ENCODE measurements around the gene CLDN20. TPM values are rescaled to one million over a fixed set of nuclear protein-coding genes. Genes with fewer than 3 reads are reported as not detected.

CLDN20 gene
- total RNA-seq, 1 experiment from 2014 or later, result not detected

DNA sequence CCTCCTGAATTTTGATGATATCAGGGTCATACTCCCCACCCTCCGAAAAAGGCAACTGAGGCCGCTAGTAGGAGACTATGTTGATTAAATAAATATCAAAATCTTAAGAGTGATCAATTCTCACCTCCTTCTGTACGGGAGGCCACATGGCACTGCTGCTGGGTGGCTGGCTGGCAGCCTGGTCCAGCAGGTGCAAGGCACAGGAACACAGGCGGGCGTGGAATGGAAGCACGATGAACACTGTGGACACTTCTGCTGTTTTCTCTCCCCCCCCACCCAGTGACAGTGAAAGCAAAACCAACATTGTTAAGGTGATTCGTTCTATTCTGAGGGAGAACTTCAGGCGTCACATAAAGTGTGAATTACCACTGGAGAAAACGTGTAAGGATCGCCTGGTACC, 9.7 kb upstream of the CLDN20 start:
- no peak for TF ChIP-seq POLR2AphosphoS5 (IDR thresholded peaks at IDR 0.05; ENCODE audit: low read depth, low read length)
- TF ChIP-seq, protein P1, sequence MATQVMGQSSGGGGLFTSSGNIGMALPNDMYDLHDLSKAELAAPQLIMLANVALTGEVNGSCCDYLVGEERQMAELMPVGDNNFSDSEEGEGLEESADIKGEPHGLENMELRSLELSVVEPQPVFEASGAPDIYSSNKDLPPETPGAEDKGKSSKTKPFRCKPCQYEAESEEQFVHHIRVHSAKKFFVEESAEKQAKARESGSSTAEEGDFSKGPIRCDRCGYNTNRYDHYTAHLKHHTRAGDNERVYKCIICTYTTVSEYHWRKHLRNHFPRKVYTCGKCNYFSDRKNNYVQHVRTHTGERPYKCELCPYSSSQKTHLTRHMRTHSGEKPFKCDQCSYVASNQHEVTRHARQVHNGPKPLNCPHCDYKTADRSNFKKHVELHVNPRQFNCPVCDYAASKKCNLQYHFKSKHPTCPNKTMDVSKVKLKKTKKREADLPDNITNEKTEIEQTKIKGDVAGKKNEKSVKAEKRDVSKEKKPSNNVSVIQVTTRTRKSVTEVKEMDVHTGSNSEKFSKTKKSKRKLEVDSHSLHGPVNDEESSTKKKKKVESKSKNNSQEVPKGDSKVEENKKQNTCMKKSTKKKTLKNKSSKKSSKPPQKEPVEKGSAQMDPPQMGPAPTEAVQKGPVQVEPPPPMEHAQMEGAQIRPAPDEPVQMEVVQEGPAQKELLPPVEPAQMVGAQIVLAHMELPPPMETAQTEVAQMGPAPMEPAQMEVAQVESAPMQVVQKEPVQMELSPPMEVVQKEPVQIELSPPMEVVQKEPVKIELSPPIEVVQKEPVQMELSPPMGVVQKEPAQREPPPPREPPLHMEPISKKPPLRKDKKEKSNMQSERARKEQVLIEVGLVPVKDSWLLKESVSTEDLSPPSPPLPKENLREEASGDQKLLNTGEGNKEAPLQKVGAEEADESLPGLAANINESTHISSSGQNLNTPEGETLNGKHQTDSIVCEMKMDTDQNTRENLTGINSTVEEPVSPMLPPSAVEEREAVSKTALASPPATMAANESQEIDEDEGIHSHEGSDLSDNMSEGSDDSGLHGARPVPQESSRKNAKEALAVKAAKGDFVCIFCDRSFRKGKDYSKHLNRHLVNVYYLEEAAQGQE (IDR thresholded peaks at IDR 0.05; ENCODE audit: insufficient read depth in 1 of 2, low read depth in 2 of 2, low read length in 1 of 2), result no peak
- TF ChIP-seq TCF7L2 (IDR thresholded peaks at IDR 0.05; ENCODE audit: low read depth, low read length), result no peak
- TF ChIP-seq, protein P2, sequence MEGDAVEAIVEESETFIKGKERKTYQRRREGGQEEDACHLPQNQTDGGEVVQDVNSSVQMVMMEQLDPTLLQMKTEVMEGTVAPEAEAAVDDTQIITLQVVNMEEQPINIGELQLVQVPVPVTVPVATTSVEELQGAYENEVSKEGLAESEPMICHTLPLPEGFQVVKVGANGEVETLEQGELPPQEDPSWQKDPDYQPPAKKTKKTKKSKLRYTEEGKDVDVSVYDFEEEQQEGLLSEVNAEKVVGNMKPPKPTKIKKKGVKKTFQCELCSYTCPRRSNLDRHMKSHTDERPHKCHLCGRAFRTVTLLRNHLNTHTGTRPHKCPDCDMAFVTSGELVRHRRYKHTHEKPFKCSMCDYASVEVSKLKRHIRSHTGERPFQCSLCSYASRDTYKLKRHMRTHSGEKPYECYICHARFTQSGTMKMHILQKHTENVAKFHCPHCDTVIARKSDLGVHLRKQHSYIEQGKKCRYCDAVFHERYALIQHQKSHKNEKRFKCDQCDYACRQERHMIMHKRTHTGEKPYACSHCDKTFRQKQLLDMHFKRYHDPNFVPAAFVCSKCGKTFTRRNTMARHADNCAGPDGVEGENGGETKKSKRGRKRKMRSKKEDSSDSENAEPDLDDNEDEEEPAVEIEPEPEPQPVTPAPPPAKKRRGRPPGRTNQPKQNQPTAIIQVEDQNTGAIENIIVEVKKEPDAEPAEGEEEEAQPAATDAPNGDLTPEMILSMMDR (IDR thresholded peaks at IDR 0.05), result no peak
- no peak for TF ChIP-seq SIN3A (IDR thresholded peaks at IDR 0.05; ENCODE audit: borderline replicate concordance, insufficient read depth, low read depth, low read length)
- Histone ChIP-seq H3K9me3 (ENCODE audit: control insufficient read depth, insufficient read depth, low read depth, low read length) (no peaks in the 10 kb centered on the region), H3K36me3 (ENCODE audit: control insufficient read depth, insufficient read depth, low read length) (peaks cover 18% of the 10 kb centered on the region), H3K27me3 (ENCODE audit: control insufficient read depth, insufficient read depth, low read length) (no peaks in the 10 kb centered on the region), H3K4me3 (ENCODE audit: low read depth in 2 of 2, low read length in 2 of 2) (no peak overlapping the region), H3K27ac (ENCODE audit: low read length) (peak overlapping the region; percentile 4; the same call in 1 of the 2 replicates), H3K4me1 (ENCODE audit: control insufficient read depth, insufficient read depth, low read length) (no peaks in the 10 kb centered on the region)
- in situ Hi-C loops (cut with HindIII; ENCODE audit: low pct_unique_long_range_greater_than_20kb, low sequenced_read_pairs), result no loop called here
- BruUV-seq (replicated peaks), result no TSS peak
- intact Hi-C loops (cut with micrococcal nuclease; ENCODE audit: unreplicated experiment), result no loop called here
- ATAC-seq (no peak), DNase-seq (ENCODE audit: low read depth, low spot score) (no peak)
- POLR2A ChIA-PET, result no interaction called here
- CTCF ChIA-PET, result no interaction called here

DNA sequence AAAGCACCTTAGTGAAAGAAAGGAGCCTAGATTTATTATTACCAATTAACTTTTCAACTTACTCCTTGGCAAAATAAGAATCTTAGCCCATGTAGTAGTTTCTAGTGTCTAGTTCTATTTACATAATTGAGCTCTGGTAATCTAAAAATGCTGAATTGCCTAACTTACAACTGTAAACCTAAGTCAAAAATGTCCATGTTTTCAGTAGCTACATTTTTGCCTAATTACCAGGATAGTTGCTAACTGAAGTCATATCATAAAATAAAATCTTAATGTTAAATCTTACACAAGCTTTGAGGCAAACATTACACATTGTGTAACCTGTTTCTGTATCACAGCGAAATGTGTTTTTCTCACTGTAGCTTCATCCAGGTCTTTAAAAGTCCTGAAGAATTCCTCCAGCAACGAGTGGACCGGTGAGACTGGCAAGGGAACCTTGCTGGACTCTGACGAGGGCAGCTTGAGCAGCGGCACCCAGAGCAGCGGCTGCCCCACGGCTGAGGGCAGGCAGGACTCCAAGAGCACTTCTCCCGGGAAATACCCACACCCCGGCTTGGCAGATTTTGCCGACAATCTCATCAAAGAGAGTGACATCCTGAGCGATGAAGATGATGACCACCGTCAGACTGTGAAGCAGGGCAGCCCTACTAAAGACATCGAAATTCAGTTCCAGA, 7.6 kb upstream of the CLDN20 start:
- Histone ChIP-seq H3K4me3 (ENCODE audit: low read depth in 2 of 2, low read length in 2 of 2) (no peak overlapping the region), H3K4me1 (ENCODE audit: control insufficient read depth, insufficient read depth, low read length) (no peaks in the 10 kb centered on the region), H3K9me3 (ENCODE audit: control insufficient read depth, insufficient read depth, low read depth, low read length) (no peaks in the 10 kb centered on the region), H3K36me3 (ENCODE audit: control insufficient read depth, insufficient read depth, low read length) (peaks cover 20% of the 10 kb centered on the region), H3K27me3 (ENCODE audit: control insufficient read depth, insufficient read depth, low read length) (no peaks in the 10 kb centered on the region), H3K27ac (ENCODE audit: low read length) (no peak overlapping the region; the same call in 1 of the 2 replicates)
- CTCF ChIA-PET, result no interaction called here
- intact Hi-C loops (cut with micrococcal nuclease; ENCODE audit: unreplicated experiment) (no loop called here), in situ Hi-C loops (cut with HindIII; ENCODE audit: low pct_unique_long_range_greater_than_20kb, low sequenced_read_pairs) (no loop called here)
- POLR2A ChIA-PET, result no interaction called here
- DNase-seq (ENCODE audit: low read depth, low spot score) (no peak), ATAC-seq (no peak)
- TF ChIP-seq, protein P2 (IDR thresholded peaks at IDR 0.05), result no peak
- no peak for TF ChIP-seq TCF7L2 (IDR thresholded peaks at IDR 0.05; ENCODE audit: low read depth, low read length)
- TF ChIP-seq POLR2AphosphoS5 (IDR thresholded peaks at IDR 0.05; ENCODE audit: low read depth, low read length), result no peak
- TF ChIP-seq SIN3A (IDR thresholded peaks at IDR 0.05; ENCODE audit: borderline replicate concordance, insufficient read depth, low read depth, low read length), result no peak
- TF ChIP-seq, protein P1 (IDR thresholded peaks at IDR 0.05; ENCODE audit: insufficient read depth in 1 of 2, low read depth in 2 of 2, low read length in 1 of 2), result no peak
- BruUV-seq (replicated peaks), result no TSS peak

Measured in Panc1 (cell line).